ENCODE measurements around the gene GPR148. TPM values are rescaled to one million over a fixed set of nuclear protein-coding genes. Genes with fewer than 3 reads are reported as not detected.

The GPR148 gene
- total RNA-seq, 2 donors from 2014 or later = not detected

- ATAC-seq = no peak
- Mint-ChIP-seq H3K9me3 (no peaks in the 10 kb centered on the region), H3K27ac (no peak overlapping the region), H3K36me3 (no peaks in the 10 kb centered on the region)
- DNase-seq (ENCODE audit: low spot score in 2 of 2) = no peak
Observed at GRCh38 chr2:130762910-130763385, 34.1 kb downstream of the GPR148 start.

GRCh38 chr2:130763405-130763804 is 34.5 kb downstream of the GPR148 start:
- H3K36me3 Mint-ChIP-seq = no peaks in the 10 kb centered on the region
- DNase-seq (ENCODE audit: low spot score in 2 of 2) (no peak), ATAC-seq (no peak)
- H3K9me3 Mint-ChIP-seq = no peaks in the 10 kb centered on the region
- H3K27ac Mint-ChIP-seq = no peak overlapping the region

GRCh38 chr2:130764035-130764820 is 35.4 kb downstream of the GPR148 start:
- H3K9me3 Mint-ChIP-seq = no peaks in the 10 kb centered on the region
- no peaks in the 10 kb centered on the region for H3K36me3 Mint-ChIP-seq
- H3K27ac Mint-ChIP-seq = no peak overlapping the region
- ATAC-seq (no peak), DNase-seq (ENCODE audit: low spot score in 2 of 2) (no peak)

- ATAC-seq (no peak), DNase-seq (ENCODE audit: low spot score in 2 of 2) (no peak)
- Mint-ChIP-seq H3K9me3 (no peaks in the 10 kb centered on the region), H3K27ac (no peak overlapping the region), H3K36me3 (no peaks in the 10 kb centered on the region)
Observed at GRCh38 chr2:130764821-130765115, 35.9 kb downstream of the GPR148 start.

GRCh38 chr2:130765464-130765863 is 36.6 kb downstream of the GPR148 start:
- no peak for DNase-seq (ENCODE audit: low spot score in 2 of 2)
- Mint-ChIP-seq H3K36me3 (no peaks in the 10 kb centered on the region), H3K9me3 (no peaks in the 10 kb centered on the region), H3K27ac (no peak overlapping the region)
- no peak for ATAC-seq

- Mint-ChIP-seq H3K9me3 (no peaks in the 10 kb centered on the region), H3K27ac (no peak overlapping the region), H3K36me3 (no peaks in the 10 kb centered on the region)
- ATAC-seq (no peak), DNase-seq (ENCODE audit: low spot score in 2 of 2) (no peak)
Observed at GRCh38 chr2:130766037-130766436, 37.2 kb downstream of the GPR148 start.

- H3K36me3 Mint-ChIP-seq = no peaks in the 10 kb centered on the region
- DNase-seq (ENCODE audit: low spot score in 2 of 2) (no peak), ATAC-seq (no peak)
- H3K9me3 Mint-ChIP-seq = no peaks in the 10 kb centered on the region
- H3K27ac Mint-ChIP-seq = no peak overlapping the region
Observed at GRCh38 chr2:130766711-130767407, 38.0 kb downstream of the GPR148 start.

- H3K9me3 Mint-ChIP-seq = no peaks in the 10 kb centered on the region
- DNase-seq (ENCODE audit: low spot score in 2 of 2) (no peak), ATAC-seq (no peak)
- H3K36me3 Mint-ChIP-seq = peaks cover 0 to 3% of the 10 kb centered on the region in 2 donors
- H3K27ac Mint-ChIP-seq = no peak overlapping the region
Observed at GRCh38 chr2:130767408-130767775, 38.5 kb downstream of the GPR148 start.

GRCh38 chr2:130768191-130768855 is 39.5 kb downstream of the GPR148 start:
- Mint-ChIP-seq H3K27ac (no peak overlapping the region), H3K9me3 (no peaks in the 10 kb centered on the region), H3K36me3 (peaks cover 0 to 4% of the 10 kb centered on the region in 2 donors)
- DNase-seq (ENCODE audit: low spot score in 2 of 2) (no peak), ATAC-seq (no peak)

- DNase-seq (ENCODE audit: low spot score in 2 of 2) (no peak), ATAC-seq (no peak)
- no peaks in the 10 kb centered on the region for H3K9me3 Mint-ChIP-seq
- H3K36me3 Mint-ChIP-seq = peaks cover 0 to 4% of the 10 kb centered on the region in 2 donors
- H3K27ac Mint-ChIP-seq = no peak overlapping the region
Observed at GRCh38 chr2:130769343-130769907, 40.6 kb downstream of the GPR148 start.

- no peaks in the 10 kb centered on the region for H3K9me3 Mint-ChIP-seq
Observed at GRCh38 chr2:130776550-130776949, 47.7 kb downstream of the GPR148 start.

GRCh38 chr2:130778781-130779180 is 49.9 kb downstream of the GPR148 start:
- Mint-ChIP-seq H3K27ac (no peak overlapping the region), H3K9me3 (no peaks in the 10 kb centered on the region), H3K36me3 (no peaks in the 10 kb centered on the region)
- no peak for DNase-seq (ENCODE audit: low spot score in 2 of 2)
- no peak for ATAC-seq

More at GRCh38 chr2:130776550-130776949, 47.7 kb downstream of the GPR148 start:
- ATAC-seq = no peak
- no peak for DNase-seq (ENCODE audit: low spot score in 2 of 2)
- H3K27ac Mint-ChIP-seq = no peak overlapping the region
- H3K36me3 Mint-ChIP-seq = peaks cover 0 to 4% of the 10 kb centered on the region in 2 donors

Other genes with a start within 250 kb of the GPR148 start
- not detected for gene POTEI, start 219.7 kb upstream of the GPR148 start, total RNA-seq
- gene CFC1B, start 207.8 kb upstream of the GPR148 start, total RNA-seq = not detected
- gene CFC1, start 129.5 kb upstream of the GPR148 start, total RNA-seq = not detected
- gene POTEJ, start 117.6 kb upstream of the GPR148 start, total RNA-seq = not detected
- not detected for gene AMER3, start 26.5 kb downstream of the GPR148 start, total RNA-seq
- gene ARHGEF4, start 107.8 kb downstream of the GPR148 start, total RNA-seq = under 1 TPM; 0.20 to 0.80 TPM